AG08396 (cell line): ENCODE data around the gene PCDHB8.
"Not testable (repeated sequence)": the region's sequence is repeated elsewhere in the genome, so short reads cannot be mapped to it uniquely, and the experiment has no call there.

Experiments used
- DNase-seq: peaks from one replicate; pipeline ENCODE4 v3.0.0; 2012; ENCODE audit warnings: low spot score, mixed read lengths

PCDHB8 gene

GRCh38 chr5:141184117-141184855 is 6.7 kb downstream of the PCDHB8 start:
- DNase-seq = not testable (repeated sequence)

- peak; percentile 68 for DNase-seq
These were observed 9.4 kb downstream of the PCDHB8 start, which contains the start of gene PCDHB9 for GRCh38 chr5:141186897-141187512. Gene PCDHB9, plus strand, starts transcription at chr5:141187161. Its CDS starts 158 bp downstream, at chr5:141187319.

GRCh38 chr5:141188682-141189081 is 11.1 kb downstream of the PCDHB8 start:
- not testable (repeated sequence) for DNase-seq

GRCh38 chr5:141189131-141189530 is 11.5 kb downstream of the PCDHB8 start:
- not testable (repeated sequence) for DNase-seq

GRCh38 chr5:141192110-141192725 is 14.6 kb downstream of the PCDHB8 start, which contains the start of gene PCDHB10:
Gene PCDHB10, plus strand, starts transcription at chr5:141192353. Its CDS starts 200 bp downstream, at chr5:141192553.
- peak; percentile 64 for DNase-seq

GRCh38 chr5:141194332-141194731 is 16.7 kb downstream of the PCDHB8 start:
- DNase-seq = not testable (repeated sequence)

GRCh38 chr5:141196363-141196762 is 18.8 kb downstream of the PCDHB8 start:
- DNase-seq = no peak

- DNase-seq = peak; percentile 37
These were observed 22.0 kb downstream of the PCDHB8 start, which contains the start of gene PCDHB11 for GRCh38 chr5:141199359-141200235. Gene PCDHB11, plus strand, starts transcription at chr5:141199627. Its CDS starts 148 bp downstream, at chr5:141199775.

GRCh38 chr5:141201126-141201525 is 23.5 kb downstream of the PCDHB8 start:
- not testable (repeated sequence) for DNase-seq

- DNase-seq = not testable (repeated sequence)
These were observed 24.1 kb downstream of the PCDHB8 start for GRCh38 chr5:141201646-141202045.

GRCh38 chr5:141208478-141208877 is 30.9 kb downstream of the PCDHB8 start, which contains the start of gene PCDHB12:
Gene PCDHB12, plus strand, starts transcription at chr5:141208719. Its CDS starts 189 bp downstream, at chr5:141208908.
- DNase-seq = peak; percentile 29

GRCh38 chr5:141210281-141210680 is 32.7 kb downstream of the PCDHB8 start:
- not testable (repeated sequence) for DNase-seq

GRCh38 chr5:141210849-141211248 is 33.3 kb downstream of the PCDHB8 start:
- DNase-seq = not testable (repeated sequence)

GRCh38 chr5:141213656-141214339 is 36.2 kb downstream of the PCDHB8 start, which contains the start of gene PCDHB13:
Gene PCDHB13, plus strand, starts transcription at chr5:141213919. Its CDS starts 205 bp downstream, at chr5:141214124.
- DNase-seq = not testable (repeated sequence)

GRCh38 chr5:141214583-141214982 is 37.0 kb downstream of the PCDHB8 start:
- not testable (repeated sequence) for DNase-seq

- not testable (repeated sequence) for DNase-seq
These were observed 37.9 kb downstream of the PCDHB8 start for GRCh38 chr5:141215504-141215903.

GRCh38 chr5:141216035-141216434 is 38.4 kb downstream of the PCDHB8 start:
- not testable (repeated sequence) for DNase-seq

GRCh38 chr5:141223112-141223783 is 45.7 kb downstream of the PCDHB8 start, which contains the start of gene PCDHB14:
Gene PCDHB14, plus strand, starts transcription at chr5:141223343. Its CDS starts 163 bp downstream, at chr5:141223506.
- peak; percentile 50 for DNase-seq

- DNase-seq = not testable (repeated sequence)
These were observed 47.3 kb downstream of the PCDHB8 start for GRCh38 chr5:141224844-141225243.

GRCh38 chr5:141225421-141225820 is 47.8 kb downstream of the PCDHB8 start:
- DNase-seq = not testable (repeated sequence)
